SK-N-MC (cell line): ENCODE results near the gene ARHGEF16.
A peak's percentile ranks its signal among the peaks of the same experiment; 100 is the strongest.

Experiments used
- DNase-seq: peaks from one replicate; pipeline ENCODE4 v3.0.0-alpha.2; 2011; ENCODE audit warnings: low read depth, low spot score
- H3K27ac ChIP-seq: fragments of 200-600 bp; sonication (generic); 2 replicates; pipeline ENCODE4 v1.5.1; 2016; ENCODE audit warnings: mixed run types
- H3K36me3 ChIP-seq: fragments of 200-600 bp; sonication (generic); 2 replicates; pipeline ENCODE4 v1.6.1; 2017; ENCODE audit warnings: antibody characterized with exemption, low read length, mixed read lengths; ENCODE audit not compliant: insufficient read depth
- H3K4me3 ChIP-seq: fragments of 200-600 bp; sonication (generic); 2 replicates; pipeline ENCODE4 v1.5.1; 2016
- H3K9ac ChIP-seq: fragments of 200-600 bp; sonication (generic); 2 replicates; pipeline ENCODE4 v1.8.0; 2017; ENCODE audit warnings: mixed run types, mixed read lengths; ENCODE audit not compliant: insufficient read length
- H3K9me3 ChIP-seq: fragments of 200-600 bp; sonication (generic); 2 replicates; pipeline ENCODE4 v1.6.1; 2017; ENCODE audit warnings: low read depth, mild to moderate bottlenecking, antibody characterized with exemption, low read length, moderate library complexity, mixed read lengths
- EZH2 ChIP-seq: fragments of 200-600 bp; sonication (generic); IDR thresholded peaks from one replicate; pipeline ENCODE4 v1.6.1; 2017; ENCODE audit warnings: antibody characterized with exemption
- FOXP2 ChIP-seq: optimal IDR thresholded peaks from 2 replicates; pipeline ENCODE3; 2011; ENCODE audit warnings: mild to moderate bottlenecking, moderate library complexity; ENCODE audit not compliant: insufficient read depth; ENCODE audit errors: extremely low read length, control extremely low read depth
- POLR2AphosphoS5 ChIP-seq: IDR thresholded peaks from 2 replicates; pipeline ENCODE4 v1.6.1; 2012; ENCODE audit warnings: mild to moderate bottlenecking, low read depth, low read length, borderline replicate concordance

Gene ARHGEF16

GRCh38 chr1:3444298-3444697 is 10.2 kb upstream of the ARHGEF16 start:
- no peak for DNase-seq
- H3K9ac ChIP-seq: no peak overlapping the region
- no peak for TF ChIP-seq FOXP2
- no peak for TF ChIP-seq EZH2
- no peak for TF ChIP-seq POLR2AphosphoS5
- no peaks in the 10 kb centered on the region for H3K36me3 ChIP-seq
- no peaks in the 10 kb centered on the region for H3K9me3 ChIP-seq
- H3K4me3 ChIP-seq: no peak overlapping the region
- no peak overlapping the region for H3K27ac ChIP-seq

- no peak for TF ChIP-seq POLR2AphosphoS5
- TF ChIP-seq EZH2: no peak
- TF ChIP-seq FOXP2: no peak
- no peak overlapping the region for H3K27ac ChIP-seq
- no peak overlapping the region for H3K9ac ChIP-seq
- no peaks in the 10 kb centered on the region for H3K9me3 ChIP-seq
- H3K36me3 ChIP-seq: no peaks in the 10 kb centered on the region
- H3K4me3 ChIP-seq: no peak overlapping the region
- no peak for DNase-seq
Measured at GRCh38 chr1:3444736-3445135, 9.7 kb upstream of the ARHGEF16 start.

- no peak for DNase-seq
- H3K36me3 ChIP-seq: no peaks in the 10 kb centered on the region
- no peak overlapping the region for H3K4me3 ChIP-seq
- H3K9me3 ChIP-seq: no peaks in the 10 kb centered on the region
- no peak for TF ChIP-seq POLR2AphosphoS5
- TF ChIP-seq EZH2: no peak
- no peak for TF ChIP-seq FOXP2
- no peak overlapping the region for H3K27ac ChIP-seq
- no peak overlapping the region for H3K9ac ChIP-seq
Measured at GRCh38 chr1:3450202-3450863, 4.1 kb upstream of the ARHGEF16 start.

- H3K4me3 ChIP-seq: no peak overlapping the region
- H3K9ac ChIP-seq: no peak overlapping the region
- DNase-seq: no peak
- no peak overlapping the region for H3K27ac ChIP-seq
- no peaks in the 10 kb centered on the region for H3K36me3 ChIP-seq
- no peaks in the 10 kb centered on the region for H3K9me3 ChIP-seq
- TF ChIP-seq POLR2AphosphoS5: no peak
- TF ChIP-seq EZH2: no peak
- no peak for TF ChIP-seq FOXP2
Measured at GRCh38 chr1:3450983-3451382, 3.5 kb upstream of the ARHGEF16 start.

- DNase-seq: no peak
- no peak for TF ChIP-seq EZH2
- TF ChIP-seq POLR2AphosphoS5: no peak
- TF ChIP-seq FOXP2: no peak
- no peaks in the 10 kb centered on the region for H3K9me3 ChIP-seq
- H3K36me3 ChIP-seq: no peaks in the 10 kb centered on the region
- no peak overlapping the region for H3K27ac ChIP-seq
- no peak overlapping the region for H3K4me3 ChIP-seq
- no peak overlapping the region for H3K9ac ChIP-seq
Measured at GRCh38 chr1:3451994-3452865, 2.2 kb upstream of the ARHGEF16 start.

GRCh38 chr1:3452866-3453175 is 1.6 kb upstream of the ARHGEF16 start:
- H3K36me3 ChIP-seq: no peaks in the 10 kb centered on the region
- DNase-seq: no peak
- no peaks in the 10 kb centered on the region for H3K9me3 ChIP-seq
- TF ChIP-seq EZH2 (no peak), FOXP2 (no peak)
- no peak overlapping the region for H3K9ac ChIP-seq
- H3K4me3 ChIP-seq: no peak overlapping the region
- no peak overlapping the region for H3K27ac ChIP-seq

- H3K9ac ChIP-seq: no peak overlapping the region
- H3K27ac ChIP-seq: no peak overlapping the region
- no peak overlapping the region for H3K4me3 ChIP-seq
- no peaks in the 10 kb centered on the region for H3K9me3 ChIP-seq
- no peaks in the 10 kb centered on the region for H3K36me3 ChIP-seq
- no peak for DNase-seq
- TF ChIP-seq FOXP2: no peak
- TF ChIP-seq EZH2: no peak
- TF ChIP-seq POLR2AphosphoS5: no peak
Measured at GRCh38 chr1:3453203-3453761, 1.2 kb upstream of the ARHGEF16 start.

GRCh38 chr1:3454811-3455618 is 550 bp downstream of the ARHGEF16 start:
- no peak overlapping the region for H3K27ac ChIP-seq
- TF ChIP-seq FOXP2: no peak
- TF ChIP-seq EZH2: no peak
- TF ChIP-seq POLR2AphosphoS5: no peak
- no peaks in the 10 kb centered on the region for H3K36me3 ChIP-seq
- no peaks in the 10 kb centered on the region for H3K9me3 ChIP-seq
- H3K9ac ChIP-seq: no peak overlapping the region
- H3K4me3 ChIP-seq: peak overlapping the region; percentile 79
- no peak for DNase-seq
